ENCODE measurements around the gene LAMB4. TPM values are rescaled to one million over a fixed set of nuclear protein-coding genes. Genes with fewer than 3 reads are reported as not detected.

Gene LAMB4
- polyA plus RNA-seq, 1 experiment = 0.20 TPM

GRCh38 chr7:108030516-108030915 is 99.6 kb downstream of the LAMB4 start:
- H3K4me3 ChIP-seq (ENCODE audit: low read depth, low read length) = no peak overlapping the region
- ChIA-PET CTCF (no interaction called here), POLR2A (no interaction called here)
- no peak for TF ChIP-seq CTCF (IDR thresholded peaks at IDR 0.05; ENCODE audit: insufficient read depth, low read depth, low read length)
- no peaks in the 10 kb centered on the region for H3K36me3 ChIP-seq (ENCODE audit: control insufficient read depth, insufficient read depth, low read length)
- no peak for DNase-seq (ENCODE audit: low read depth)
- H3K27me3 ChIP-seq (ENCODE audit: control insufficient read depth, insufficient read depth, low read length) = no peaks in the 10 kb centered on the region

- TF ChIP-seq CTCF (IDR thresholded peaks at IDR 0.05; ENCODE audit: insufficient read depth, low read depth, low read length) = no peak
- DNase-seq (ENCODE audit: low read depth) = no peak
- H3K36me3 ChIP-seq (ENCODE audit: control insufficient read depth, insufficient read depth, low read length) = no peaks in the 10 kb centered on the region
- ChIA-PET POLR2A (no interaction called here), CTCF (no interaction called here)
- H3K27me3 ChIP-seq (ENCODE audit: control insufficient read depth, insufficient read depth, low read length) = no peaks in the 10 kb centered on the region
- H3K4me3 ChIP-seq (ENCODE audit: low read depth, low read length) = no peak overlapping the region
These were observed 101.1 kb downstream of the LAMB4 start for GRCh38 chr7:108029034-108029433.

- H3K36me3 ChIP-seq (ENCODE audit: control insufficient read depth, insufficient read depth, low read length) = no peaks in the 10 kb centered on the region
- DNase-seq (ENCODE audit: low read depth) = no peak
- no peak for TF ChIP-seq CTCF (IDR thresholded peaks at IDR 0.05; ENCODE audit: insufficient read depth, low read depth, low read length)
- ChIA-PET CTCF (no interaction called here), POLR2A (no interaction called here)
- no peak overlapping the region for H3K4me3 ChIP-seq (ENCODE audit: low read depth, low read length)
- H3K27me3 ChIP-seq (ENCODE audit: control insufficient read depth, insufficient read depth, low read length) = no peaks in the 10 kb centered on the region
These were observed 102.0 kb downstream of the LAMB4 start for GRCh38 chr7:108028111-108028510.

- ChIA-PET POLR2A (no interaction called here), CTCF (interaction anchor here (0.8 to 1.4 kb wide), 2 partner anchors 11 to 36 kb away, joined by 3 to 4 read pairs; no protein-coding TSS in a partner anchor)
- H3K4me3 ChIP-seq (ENCODE audit: low read depth, low read length) = no peak overlapping the region
- no peak for TF ChIP-seq CTCF (IDR thresholded peaks at IDR 0.05; ENCODE audit: insufficient read depth, low read depth, low read length)
- H3K27me3 ChIP-seq (ENCODE audit: control insufficient read depth, insufficient read depth, low read length) = no peaks in the 10 kb centered on the region
- H3K36me3 ChIP-seq (ENCODE audit: control insufficient read depth, insufficient read depth, low read length) = no peaks in the 10 kb centered on the region
- DNase-seq (ENCODE audit: low read depth) = no peak
These were observed 102.9 kb downstream of the LAMB4 start for GRCh38 chr7:108027239-108027638.

GRCh38 chr7:108026647-108027046 is 103.5 kb downstream of the LAMB4 start:
- ChIA-PET POLR2A (no interaction called here), CTCF (interaction anchor here (1.4 kb wide), 1 partner anchor 10 kb away, joined by 4 read pairs; no protein-coding TSS in a partner anchor)
- no peaks in the 10 kb centered on the region for H3K36me3 ChIP-seq (ENCODE audit: control insufficient read depth, insufficient read depth, low read length)
- H3K4me3 ChIP-seq (ENCODE audit: low read depth, low read length) = no peak overlapping the region
- no peak for DNase-seq (ENCODE audit: low read depth)
- H3K27me3 ChIP-seq (ENCODE audit: control insufficient read depth, insufficient read depth, low read length) = no peaks in the 10 kb centered on the region
- TF ChIP-seq CTCF (IDR thresholded peaks at IDR 0.05; ENCODE audit: insufficient read depth, low read depth, low read length) = no peak
